ENCODE measurements around the gene ERC2.

ERC2 gene

DNA sequence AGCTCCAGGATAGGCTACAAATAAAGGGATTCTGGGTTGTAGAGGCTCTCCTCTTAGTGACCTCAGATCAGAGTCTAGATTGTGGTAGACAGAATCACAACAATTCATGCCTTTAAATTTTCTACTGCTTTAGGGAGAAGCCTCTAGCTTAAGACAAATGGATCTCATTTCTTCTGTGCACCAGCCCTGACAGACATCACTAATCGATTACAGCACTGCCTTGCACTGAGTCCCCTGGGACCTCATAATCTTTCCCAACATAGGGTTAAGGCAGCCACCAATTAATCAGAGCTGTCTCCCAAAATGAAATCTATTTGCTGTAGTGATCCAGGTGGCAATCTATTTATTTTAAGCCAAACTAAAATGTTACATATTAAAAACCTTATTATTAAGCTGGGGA lies 544.6 kb downstream of the ERC2 start:
- TF ChIP-seq EZH2phosphoT487 (conservative IDR thresholded peaks at IDR 0.05; ENCODE audit: low read length), result no peak
- TF ChIP-seq, protein P1, sequence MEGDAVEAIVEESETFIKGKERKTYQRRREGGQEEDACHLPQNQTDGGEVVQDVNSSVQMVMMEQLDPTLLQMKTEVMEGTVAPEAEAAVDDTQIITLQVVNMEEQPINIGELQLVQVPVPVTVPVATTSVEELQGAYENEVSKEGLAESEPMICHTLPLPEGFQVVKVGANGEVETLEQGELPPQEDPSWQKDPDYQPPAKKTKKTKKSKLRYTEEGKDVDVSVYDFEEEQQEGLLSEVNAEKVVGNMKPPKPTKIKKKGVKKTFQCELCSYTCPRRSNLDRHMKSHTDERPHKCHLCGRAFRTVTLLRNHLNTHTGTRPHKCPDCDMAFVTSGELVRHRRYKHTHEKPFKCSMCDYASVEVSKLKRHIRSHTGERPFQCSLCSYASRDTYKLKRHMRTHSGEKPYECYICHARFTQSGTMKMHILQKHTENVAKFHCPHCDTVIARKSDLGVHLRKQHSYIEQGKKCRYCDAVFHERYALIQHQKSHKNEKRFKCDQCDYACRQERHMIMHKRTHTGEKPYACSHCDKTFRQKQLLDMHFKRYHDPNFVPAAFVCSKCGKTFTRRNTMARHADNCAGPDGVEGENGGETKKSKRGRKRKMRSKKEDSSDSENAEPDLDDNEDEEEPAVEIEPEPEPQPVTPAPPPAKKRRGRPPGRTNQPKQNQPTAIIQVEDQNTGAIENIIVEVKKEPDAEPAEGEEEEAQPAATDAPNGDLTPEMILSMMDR (IDR thresholded peaks at IDR 0.05; ENCODE audit: insufficient read depth, low read length, poor library complexity, severe bottlenecking), result no peak
- H3K36me3 ChIP-seq (ENCODE audit: low read length), result no peaks in the 10 kb centered on the region
- H3K4me3 ChIP-seq (ENCODE audit: insufficient read depth, low read length, poor library complexity, severe bottlenecking), result no peak overlapping the region
- no peaks in the 10 kb centered on the region for H3F3A ChIP-seq (ENCODE audit: insufficient read depth)
- no peaks in the 10 kb centered on the region for H4K20me1 ChIP-seq (ENCODE audit: low read depth, low read length)
- H3K9ac ChIP-seq (ENCODE audit: low read length), result no peak overlapping the region
- no peak overlapping the region for H3K4me2 ChIP-seq (ENCODE audit: low read depth, low read length, poor library complexity, severe bottlenecking)
- H3K9me2 ChIP-seq (replicated peaks; ENCODE audit: insufficient read depth, low read length), result no peaks in the 10 kb centered on the region
- H3K27me3 ChIP-seq (ENCODE audit: low read length), result no peaks in the 10 kb centered on the region
- H3K9me3 ChIP-seq (ENCODE audit: insufficient read depth, low read length), result no peaks in the 10 kb centered on the region
- no peak overlapping the region for H3K27ac ChIP-seq (ENCODE audit: low read depth, low read length)
- H2AFZ ChIP-seq (ENCODE audit: low read depth, low read length, severe bottlenecking), result no peak overlapping the region
- H3K79me2 ChIP-seq (ENCODE audit: insufficient read depth, low read length), result no peaks in the 10 kb centered on the region

DNA sequence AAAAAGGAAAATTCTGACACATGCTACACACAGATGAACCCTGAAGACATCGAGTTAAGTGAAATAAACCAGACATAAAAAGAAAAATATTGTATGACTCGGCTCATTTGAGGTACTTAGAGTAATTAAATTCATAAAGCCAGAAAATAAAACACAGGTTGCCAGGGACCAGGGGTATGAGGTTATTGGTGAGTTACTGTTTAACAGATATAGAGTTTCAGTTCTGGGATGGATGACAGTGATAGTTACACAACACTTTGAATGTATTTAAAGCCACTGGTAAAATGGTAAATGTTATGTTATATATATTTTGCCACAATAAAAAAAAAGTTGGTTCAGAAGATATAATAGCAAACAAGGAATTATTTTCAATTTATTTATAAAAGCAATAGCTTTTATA lies 545.1 kb downstream of the ERC2 start:
- Histone ChIP-seq H3K27me3 (ENCODE audit: low read length) (no peaks in the 10 kb centered on the region), H3K9me2 (replicated peaks; ENCODE audit: insufficient read depth, low read length) (no peaks in the 10 kb centered on the region), H3K9me3 (ENCODE audit: insufficient read depth, low read length) (no peaks in the 10 kb centered on the region), H3K4me3 (ENCODE audit: insufficient read depth, low read length, poor library complexity, severe bottlenecking) (no peak overlapping the region), H3K27ac (ENCODE audit: low read depth, low read length) (no peak overlapping the region), H4K20me1 (ENCODE audit: low read depth, low read length) (no peaks in the 10 kb centered on the region), H2AFZ (ENCODE audit: low read depth, low read length, severe bottlenecking) (no peak overlapping the region), H3K9ac (ENCODE audit: low read length) (no peak overlapping the region), H3K79me2 (ENCODE audit: insufficient read depth, low read length) (no peaks in the 10 kb centered on the region), H3K36me3 (ENCODE audit: low read length) (no peaks in the 10 kb centered on the region), H3F3A (ENCODE audit: insufficient read depth) (no peaks in the 10 kb centered on the region), H3K4me2 (ENCODE audit: low read depth, low read length, poor library complexity, severe bottlenecking) (no peak overlapping the region)
- no peak for TF ChIP-seq EZH2phosphoT487 (conservative IDR thresholded peaks at IDR 0.05; ENCODE audit: low read length)
- TF ChIP-seq, protein P1 (IDR thresholded peaks at IDR 0.05; ENCODE audit: insufficient read depth, low read length, poor library complexity, severe bottlenecking), result no peak

DNA sequence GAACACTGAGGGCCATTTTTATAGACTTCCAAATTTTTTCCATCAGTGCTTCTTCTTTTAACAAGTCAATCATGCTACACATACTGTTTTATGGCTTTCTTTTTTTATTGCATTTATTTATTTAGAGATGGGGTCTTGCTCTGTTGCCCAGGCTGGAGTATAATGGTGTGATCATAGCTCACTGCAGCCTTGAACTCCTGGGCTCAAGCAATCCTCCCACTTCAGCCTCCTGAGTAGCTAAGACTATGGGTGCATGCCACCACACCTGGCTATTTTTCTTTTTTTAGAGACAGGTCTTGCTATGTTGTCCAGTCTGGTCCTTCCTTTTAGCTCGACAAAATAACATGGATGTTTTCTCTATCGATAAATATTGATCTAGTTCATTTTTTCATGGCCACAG lies 555.4 kb downstream of the ERC2 start:
- no peak overlapping the region for H3K27ac ChIP-seq (ENCODE audit: low read depth, low read length)
- H2AFZ ChIP-seq (ENCODE audit: low read depth, low read length, severe bottlenecking), result no peak overlapping the region
- no peak overlapping the region for H3K4me3 ChIP-seq (ENCODE audit: insufficient read depth, low read length, poor library complexity, severe bottlenecking)
- no peak overlapping the region for H3K9ac ChIP-seq (ENCODE audit: low read length)
- no peak for TF ChIP-seq EZH2phosphoT487 (conservative IDR thresholded peaks at IDR 0.05; ENCODE audit: low read length)
- TF ChIP-seq, protein P1 (IDR thresholded peaks at IDR 0.05; ENCODE audit: insufficient read depth, low read length, poor library complexity, severe bottlenecking), result no peak
- H3K9me2 ChIP-seq (replicated peaks; ENCODE audit: insufficient read depth, low read length), result no peaks in the 10 kb centered on the region
- no peaks in the 10 kb centered on the region for H4K20me1 ChIP-seq (ENCODE audit: low read depth, low read length)
- no peaks in the 10 kb centered on the region for H3K9me3 ChIP-seq (ENCODE audit: insufficient read depth, low read length)
- H3K27me3 ChIP-seq (ENCODE audit: low read length), result no peaks in the 10 kb centered on the region
- H3K79me2 ChIP-seq (ENCODE audit: insufficient read depth, low read length), result no peaks in the 10 kb centered on the region
- H3F3A ChIP-seq (ENCODE audit: insufficient read depth), result no peaks in the 10 kb centered on the region
- no peaks in the 10 kb centered on the region for H3K36me3 ChIP-seq (ENCODE audit: low read length)
- H3K4me2 ChIP-seq (ENCODE audit: low read depth, low read length, poor library complexity, severe bottlenecking), result no peak overlapping the region

Data from SU-DHL-6 (cell line).